Sigmoid colon (tissue), 4 donors: ENCODE results near the gene POLN.

Experiments used
- EP300 ChIP-seq, 4 donors: sonication (generic); formaldehyde crosslinking; IDR thresholded peaks; one replicate each; pipeline ENCODE4 v1.6.1; 2017; ENCODE audit warnings: antibody characterized with exemption in 4 of 4
- POLR2A ChIP-seq, 2 donors: fragments of 450-650 bp; IDR thresholded peaks; one replicate each; pipeline ENCODE4 v1.6.1; 2016; ENCODE audit warnings: antibody characterized with exemption in 2 of 2, mild to moderate bottlenecking in 2 of 2, moderate library complexity in 2 of 2
- TF ChIP-seq, protein P1 (sequence below), 4 experiments: fragments of 450-650 bp in 3 of 4; fragments of 200-600 bp in 1 of 4; IDR thresholded peaks; one replicate each; pipeline ENCODE4 v1.5.1; 2016 to 2019; ENCODE audit warnings: antibody characterized with exemption in 4 of 4, mild to moderate bottlenecking in 3 of 4, moderate library complexity in 2 of 4

DNA sequence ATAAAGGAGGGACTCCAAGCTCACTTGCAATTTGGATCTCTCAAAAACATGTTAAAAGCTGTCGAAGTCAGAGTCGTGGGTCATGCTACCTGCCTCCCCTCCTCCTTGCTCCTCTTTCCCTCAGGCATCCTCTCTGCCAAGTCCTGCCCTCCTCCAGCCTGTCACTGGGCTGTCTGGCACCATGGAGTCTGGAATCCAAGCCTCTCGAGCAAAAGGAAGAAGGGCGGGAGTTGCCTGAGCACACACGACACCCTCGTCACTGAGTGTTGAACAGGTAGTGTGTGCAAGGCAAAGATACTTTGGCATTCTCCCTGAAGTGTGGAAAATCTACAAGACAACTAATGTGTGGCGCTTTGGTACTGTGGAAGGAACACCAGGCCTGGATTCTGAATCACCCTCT lies 62.2 kb downstream of the POLN start:
- TF ChIP-seq, protein P1, sequence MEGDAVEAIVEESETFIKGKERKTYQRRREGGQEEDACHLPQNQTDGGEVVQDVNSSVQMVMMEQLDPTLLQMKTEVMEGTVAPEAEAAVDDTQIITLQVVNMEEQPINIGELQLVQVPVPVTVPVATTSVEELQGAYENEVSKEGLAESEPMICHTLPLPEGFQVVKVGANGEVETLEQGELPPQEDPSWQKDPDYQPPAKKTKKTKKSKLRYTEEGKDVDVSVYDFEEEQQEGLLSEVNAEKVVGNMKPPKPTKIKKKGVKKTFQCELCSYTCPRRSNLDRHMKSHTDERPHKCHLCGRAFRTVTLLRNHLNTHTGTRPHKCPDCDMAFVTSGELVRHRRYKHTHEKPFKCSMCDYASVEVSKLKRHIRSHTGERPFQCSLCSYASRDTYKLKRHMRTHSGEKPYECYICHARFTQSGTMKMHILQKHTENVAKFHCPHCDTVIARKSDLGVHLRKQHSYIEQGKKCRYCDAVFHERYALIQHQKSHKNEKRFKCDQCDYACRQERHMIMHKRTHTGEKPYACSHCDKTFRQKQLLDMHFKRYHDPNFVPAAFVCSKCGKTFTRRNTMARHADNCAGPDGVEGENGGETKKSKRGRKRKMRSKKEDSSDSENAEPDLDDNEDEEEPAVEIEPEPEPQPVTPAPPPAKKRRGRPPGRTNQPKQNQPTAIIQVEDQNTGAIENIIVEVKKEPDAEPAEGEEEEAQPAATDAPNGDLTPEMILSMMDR (IDR thresholded peaks at IDR 0.05) = no peak
- TF ChIP-seq POLR2A (IDR thresholded peaks at IDR 0.05) = no peak
- TF ChIP-seq EP300 (IDR thresholded peaks at IDR 0.05) = no peak
